HL-60/S4 treated with phorbol 12-myristate 13-acetate at 8.2 ng/mL for 4 days and 3 days (cell line): Measurements from ENCODE around the gene RFESD.
"Not testable (repeated sequence)": the region's sequence is repeated elsewhere in the genome, so short reads cannot be mapped to it uniquely, and the experiment has no call there.

ENCODE experiments used
- in situ Hi-C: fragments of 300-500 bp; cut with MboI; formaldehyde crosslinking; loops from 2 replicates; pipeline ENCODE4 v1.15.0; 2022; ENCODE audit warnings: low sequenced_read_pairs

Gene RFESD

DNA sequence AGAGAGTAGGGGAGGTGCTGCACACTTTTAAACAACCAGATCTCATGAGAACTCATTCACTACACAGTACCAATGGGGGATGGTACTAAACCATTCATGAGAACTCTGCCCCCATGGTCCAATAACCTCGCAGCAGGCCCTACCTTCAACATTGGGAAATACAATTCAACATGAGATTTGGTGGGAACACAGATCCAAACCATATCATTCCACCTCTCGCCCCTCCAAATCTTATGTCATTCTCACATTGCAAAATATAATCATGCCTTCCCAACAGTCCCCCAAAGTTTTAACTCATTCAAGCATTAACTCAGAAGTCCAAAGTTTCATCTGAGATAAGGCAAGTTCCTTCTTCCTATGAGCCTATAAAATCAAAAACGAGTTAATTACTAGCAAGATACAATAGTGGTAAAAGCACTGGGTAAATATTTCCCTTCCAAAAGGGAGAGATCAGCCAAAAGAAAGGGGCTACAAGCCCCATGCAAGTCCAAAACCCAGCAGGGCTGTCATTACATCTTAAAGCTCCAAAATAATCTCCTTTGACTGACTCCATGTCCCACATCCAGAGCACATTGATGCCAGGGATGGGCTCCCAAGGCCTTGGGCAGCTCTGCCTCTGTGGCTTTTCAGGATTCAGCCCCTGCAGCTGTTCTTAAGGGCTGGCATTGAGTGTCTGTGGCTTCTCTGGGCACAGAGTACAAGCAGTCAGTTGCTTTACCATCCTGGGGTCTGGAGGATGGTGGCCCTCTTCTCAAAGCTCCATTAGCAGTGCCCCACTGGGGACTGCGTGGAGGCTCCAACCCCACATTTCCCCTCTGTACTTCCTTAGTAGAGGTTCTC, 18.4 kb upstream of the RFESD start:
- in situ Hi-C loops = no loop called here

DNA sequence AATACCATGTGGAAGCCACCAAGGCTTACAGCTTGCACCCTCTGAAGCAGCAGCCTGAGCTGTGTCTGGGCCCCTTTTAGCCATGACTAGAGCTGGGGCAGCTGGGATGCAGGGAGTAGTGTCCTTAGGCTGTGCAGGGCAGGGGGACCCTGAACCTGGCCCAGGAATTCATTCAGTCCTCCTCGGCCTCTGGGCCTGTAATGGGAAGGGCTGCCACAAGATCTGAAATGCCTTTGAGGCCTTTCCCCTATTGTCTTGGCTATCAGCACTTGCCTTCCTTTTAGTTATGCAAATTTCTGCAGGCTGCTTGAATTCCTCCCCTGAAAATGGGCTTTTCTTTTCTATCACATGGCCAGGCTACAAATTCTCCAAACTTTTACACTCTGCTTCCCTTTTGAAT, 17.6 kb upstream of the RFESD start:
- in situ Hi-C loops = no loop called here

DNA sequence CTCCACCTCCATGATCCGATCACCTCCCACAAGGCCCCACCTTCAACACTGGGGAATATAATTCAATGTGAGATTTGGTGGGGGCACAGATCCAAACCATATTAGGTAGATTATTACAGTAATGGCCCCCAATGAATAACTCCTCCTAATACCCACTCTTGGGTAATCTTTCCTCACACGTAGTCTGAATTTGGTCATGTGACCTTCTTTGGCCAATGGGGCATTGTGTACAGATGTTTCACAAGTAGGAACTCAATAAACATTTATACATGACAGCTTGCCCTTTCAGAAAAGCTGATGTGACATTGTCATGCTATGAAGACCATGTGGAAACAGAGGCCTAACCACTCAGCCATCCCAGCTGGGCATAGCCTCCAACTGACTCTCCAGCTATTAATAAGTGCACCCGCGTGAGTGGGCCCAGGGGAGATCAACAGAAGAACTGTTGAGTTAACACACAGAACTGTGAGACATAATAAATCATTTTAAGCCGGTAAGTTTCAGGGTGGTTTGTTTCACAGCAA, 16.1 kb upstream of the RFESD start:
- in situ Hi-C loops = no loop called here

DNA sequence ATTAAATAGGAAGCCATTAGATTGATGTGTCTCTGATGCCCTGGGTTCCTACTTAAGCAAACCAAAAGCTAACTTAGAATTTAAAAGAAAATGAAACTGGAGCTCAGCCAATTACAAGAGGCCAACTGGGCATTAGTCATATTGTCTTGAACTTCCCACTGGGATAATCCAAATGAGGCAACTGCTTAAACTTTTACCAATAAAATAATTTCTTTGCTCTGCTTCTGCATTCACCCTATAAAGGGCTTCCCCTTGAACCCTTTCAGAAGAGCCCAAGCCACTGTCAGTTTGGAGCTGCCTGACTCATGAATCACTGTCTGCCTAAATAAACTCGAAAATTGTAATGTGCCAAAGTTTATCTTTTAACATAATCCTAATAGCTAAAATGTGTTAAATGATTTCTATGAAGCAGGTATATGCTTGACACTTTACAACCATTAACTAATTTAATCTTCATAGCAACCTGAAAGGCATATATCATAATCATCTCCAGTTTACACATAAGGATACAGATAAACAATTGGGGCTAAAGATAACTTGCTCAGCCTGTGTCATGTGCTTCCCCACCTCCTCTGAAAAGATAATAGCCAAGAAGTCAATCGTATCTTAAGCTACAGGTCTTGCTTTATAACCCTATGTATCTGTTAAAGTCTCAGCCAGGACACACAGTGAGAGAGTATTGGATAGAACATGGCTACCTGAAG, 15.2 kb upstream of the RFESD start:
- in situ Hi-C loops = no loop called here

DNA sequence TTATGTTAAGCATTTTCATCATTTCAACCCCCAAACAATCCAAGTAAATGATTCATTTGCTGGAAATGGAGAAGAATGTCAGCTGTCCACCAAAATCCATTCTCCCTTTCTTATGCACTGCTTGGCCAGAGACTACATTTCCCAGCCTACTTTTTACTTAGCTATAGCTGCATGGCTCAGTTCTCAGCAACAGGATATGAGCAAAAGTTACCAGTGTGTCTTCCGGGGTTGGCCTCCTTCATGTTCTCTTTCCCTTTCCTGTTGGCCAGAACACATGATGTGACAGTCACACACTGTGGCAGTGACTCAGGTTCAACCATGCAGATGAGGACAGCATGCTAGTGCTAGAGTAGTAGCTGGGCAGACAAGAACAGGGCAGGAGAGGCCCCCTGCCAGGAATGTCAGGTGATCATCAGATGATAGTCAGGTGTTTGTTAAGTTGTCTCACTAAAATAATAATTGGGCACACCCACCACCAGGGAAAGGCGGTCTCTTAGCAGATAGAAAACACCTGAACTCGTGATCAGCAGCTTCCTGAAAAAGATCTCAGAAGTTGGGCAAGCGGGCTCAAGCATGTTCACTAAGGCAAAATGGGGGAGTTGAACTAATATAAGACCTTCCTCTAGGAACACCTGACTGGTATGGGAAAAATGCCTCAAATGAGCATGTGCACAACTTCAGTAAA, 14.4 kb upstream of the RFESD start:
- in situ Hi-C loops = no loop called here

DNA sequence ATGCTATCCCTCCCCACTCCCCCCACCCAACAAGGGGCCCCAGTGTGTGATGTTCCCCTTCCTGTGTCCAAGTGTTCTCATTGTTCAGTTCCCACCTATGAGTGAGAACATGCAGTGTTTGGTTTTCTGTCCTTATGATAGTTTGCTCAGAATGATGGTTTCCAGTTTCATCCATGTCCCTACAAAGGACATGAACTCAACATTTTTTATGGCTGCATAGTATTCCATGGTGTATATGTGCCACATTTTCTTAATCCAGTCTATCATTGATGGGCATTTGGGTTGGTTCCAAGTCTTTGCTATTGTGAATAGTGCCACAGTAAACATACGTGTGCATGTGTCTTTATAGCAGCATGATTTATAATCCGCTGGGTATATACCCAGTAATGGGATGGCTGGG, 13.6 kb upstream of the RFESD start:
- in situ Hi-C loops = not testable (repeated sequence)

DNA sequence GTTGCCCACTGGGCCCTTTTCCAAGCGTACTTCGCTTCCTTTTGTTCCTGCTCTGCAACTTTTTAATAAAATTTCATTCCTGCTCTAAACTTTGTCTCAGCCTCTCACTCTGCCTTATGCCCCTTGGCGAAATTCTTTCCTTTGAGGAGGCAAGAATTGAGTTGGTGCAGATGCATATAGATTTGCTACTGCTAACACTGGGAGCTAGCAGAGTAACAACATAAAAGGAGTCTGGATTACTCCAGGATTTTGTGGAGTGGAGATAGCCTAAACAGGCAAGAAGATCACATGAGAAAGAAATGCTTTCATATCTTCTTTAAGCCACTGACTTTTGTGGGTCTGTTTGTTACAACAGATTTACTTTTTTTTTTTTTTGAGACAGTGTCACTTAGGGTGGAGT, 12.9 kb upstream of the RFESD start:
- in situ Hi-C loops = no loop called here

DNA sequence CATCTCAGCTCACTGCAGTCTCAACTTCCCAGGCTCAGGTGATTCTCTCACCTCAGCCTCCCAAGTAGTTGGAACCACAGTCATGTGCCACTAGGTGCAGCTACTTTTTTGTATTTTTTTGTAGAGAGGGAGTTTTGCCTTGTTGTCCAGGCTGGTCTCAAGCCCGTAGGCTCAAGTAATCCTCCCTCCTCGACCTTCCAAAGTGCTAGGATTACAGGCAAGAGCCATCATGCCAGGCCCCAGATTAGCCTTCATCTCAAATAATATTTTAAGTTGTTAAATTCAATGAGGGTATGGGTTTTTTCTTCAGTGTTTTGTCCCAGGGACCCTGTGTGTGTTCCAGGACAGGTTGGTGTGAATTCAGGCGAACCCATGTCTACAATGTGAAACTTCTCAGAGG, 12.5 kb upstream of the RFESD start:
- in situ Hi-C loops = no loop called here

DNA sequence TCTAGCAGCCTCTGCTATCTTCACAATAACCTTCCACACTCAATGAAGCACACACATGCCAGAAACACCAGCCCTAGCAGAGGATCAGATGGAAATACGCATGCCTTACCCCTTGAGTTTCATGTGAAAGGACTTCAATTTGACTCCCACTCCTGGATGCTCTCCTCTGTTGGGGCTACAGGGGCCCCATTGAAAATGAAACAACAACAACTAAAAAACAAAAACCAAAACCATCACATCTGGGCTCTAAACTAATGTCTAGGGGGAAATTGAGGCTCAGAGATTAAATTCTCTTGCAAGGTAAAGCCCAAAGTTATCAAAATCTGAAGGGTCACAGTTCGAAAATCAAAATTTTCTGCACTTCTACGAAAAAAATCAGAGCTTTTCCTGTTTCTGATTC, 7.9 kb upstream of the RFESD start:
- in situ Hi-C loops = no loop called here

DNA sequence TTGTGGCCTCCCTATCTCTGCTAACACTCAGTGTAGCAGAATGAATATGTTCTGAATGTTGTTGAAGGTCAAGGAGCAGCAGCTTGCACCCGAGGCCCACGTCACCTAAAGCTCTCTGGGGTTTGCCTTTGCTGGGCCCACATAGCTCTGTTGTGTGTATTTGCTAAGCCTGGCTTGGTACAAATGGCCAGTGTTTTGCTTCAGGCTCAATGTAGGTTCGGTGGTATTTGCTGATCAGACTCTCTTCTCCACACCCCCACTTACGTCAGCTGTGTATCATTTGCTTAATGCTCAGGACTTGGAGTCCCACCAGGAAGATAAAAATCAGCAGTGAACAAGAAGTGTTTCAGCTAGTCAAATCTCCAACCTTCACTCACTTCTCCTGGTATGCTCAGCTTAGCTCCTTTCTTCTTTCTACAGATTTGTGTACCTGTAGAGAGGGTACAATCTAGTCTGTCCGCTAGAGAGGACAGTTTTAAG, 4.8 kb upstream of the RFESD start:
- in situ Hi-C loops = no loop called here

DNA sequence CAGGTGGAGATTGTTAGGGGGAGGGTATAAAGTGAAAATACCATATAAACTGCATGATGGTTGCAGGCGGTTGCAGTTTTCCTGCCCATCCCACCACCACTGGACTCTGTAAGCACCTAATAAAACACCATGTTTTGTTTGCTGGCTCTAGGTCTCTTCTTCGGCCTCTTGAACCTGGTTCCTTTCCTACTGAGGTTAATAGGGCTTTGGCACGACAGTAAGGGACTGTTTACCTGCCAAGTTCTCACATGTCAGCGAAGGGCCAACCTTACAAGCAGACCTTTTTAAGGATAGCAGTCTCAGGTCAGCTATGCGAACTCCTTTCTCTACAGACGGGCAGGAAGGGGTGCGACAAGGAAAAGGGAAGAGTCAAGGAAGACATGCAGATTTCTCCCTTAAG, 3.4 kb upstream of the RFESD start:
- in situ Hi-C loops = no loop called here

DNA sequence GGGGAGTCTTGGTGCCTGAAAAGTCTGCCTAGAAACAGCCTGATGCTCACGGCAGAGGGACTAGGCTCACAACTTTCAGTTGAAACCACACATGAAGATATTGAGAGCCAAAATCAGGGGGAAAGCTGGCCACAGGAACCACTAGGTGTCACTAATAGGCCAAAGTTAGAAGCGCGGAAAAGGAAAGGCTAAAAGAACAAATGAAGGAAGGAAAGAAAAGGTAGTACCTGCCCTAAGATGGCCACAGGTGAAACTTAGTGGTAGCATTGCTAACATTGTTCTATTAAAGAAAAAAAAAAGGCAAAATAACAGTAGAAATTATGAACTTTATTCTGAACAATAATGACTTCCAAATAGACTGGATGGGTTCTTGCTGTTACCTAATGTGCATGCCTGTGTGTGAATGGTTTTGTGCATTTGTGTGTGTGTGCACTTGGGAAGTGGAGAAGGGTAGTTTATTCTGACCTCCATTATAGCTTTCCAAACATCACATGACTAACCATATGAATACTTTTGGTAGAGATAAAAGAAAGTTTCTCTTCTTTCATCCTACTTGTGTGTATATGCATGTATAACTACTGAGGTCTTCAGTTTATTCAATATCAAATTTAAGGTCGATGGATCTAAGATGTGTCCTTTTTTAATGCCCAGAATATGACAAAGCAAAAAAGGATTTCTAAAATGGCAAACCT, 2.1 kb upstream of the RFESD start:
- in situ Hi-C loops = no loop called here

DNA sequence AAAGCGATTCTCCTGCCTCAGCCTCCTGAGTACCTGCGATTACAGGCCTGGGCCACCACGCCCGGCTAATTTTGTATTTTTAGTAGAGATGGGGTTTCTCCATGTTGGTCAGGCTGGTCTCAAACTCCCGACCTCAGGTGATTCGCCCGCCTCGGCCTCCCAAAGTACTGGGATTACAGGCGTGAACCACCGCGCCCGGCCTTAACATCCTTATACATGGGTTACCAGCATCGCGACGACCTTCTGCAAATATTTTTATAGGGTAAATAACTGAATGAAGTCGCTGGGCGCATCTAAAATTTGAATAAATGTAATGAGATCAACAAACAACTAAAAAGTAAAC, 380 bp upstream of the RFESD start:
- in situ Hi-C loops = not testable (repeated sequence)

DNA sequence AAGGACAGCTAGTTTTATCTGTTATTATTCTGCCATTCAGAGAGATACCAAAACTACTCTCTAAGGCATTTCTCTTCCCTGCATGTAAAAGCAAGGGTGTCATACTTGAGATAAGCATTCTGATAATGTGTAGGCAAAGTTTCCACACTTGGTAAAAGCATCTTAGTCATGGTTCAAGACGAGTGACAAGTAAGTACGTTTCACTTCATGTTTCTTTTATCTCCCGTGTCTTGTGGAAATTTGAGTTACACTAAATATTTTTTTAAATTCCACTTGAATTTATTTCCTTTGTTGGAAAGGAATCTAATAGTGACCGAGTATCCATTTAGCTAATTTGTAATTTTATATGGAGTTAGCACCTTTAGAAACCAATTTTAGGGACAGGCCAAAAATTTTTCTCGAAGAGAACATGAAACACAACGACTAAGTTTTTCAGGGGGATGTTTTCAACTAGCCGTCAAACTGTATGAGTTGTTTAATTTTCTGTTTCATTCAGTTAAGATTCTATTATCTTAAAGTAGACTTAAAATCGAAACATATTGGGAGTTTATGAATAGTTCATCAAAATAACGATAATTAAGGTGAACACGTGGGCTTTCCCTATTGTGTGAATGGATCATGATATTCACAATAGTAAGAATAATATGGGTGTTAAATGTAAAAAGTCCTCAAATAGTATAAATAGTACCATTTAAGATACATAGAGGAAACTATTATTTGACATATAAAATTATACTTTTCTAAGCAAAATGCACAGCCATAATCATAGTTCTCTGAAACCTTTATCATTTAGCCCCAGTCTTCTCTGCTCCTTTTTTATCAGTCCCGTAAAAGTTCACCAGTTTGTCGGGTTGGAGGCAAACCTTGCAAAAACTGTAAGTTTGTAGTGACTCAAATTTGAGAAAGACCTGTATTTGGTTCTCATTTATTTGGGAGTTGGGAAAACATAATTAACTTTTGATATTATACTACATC, 1.6 kb downstream of the RFESD start:
- in situ Hi-C loops = no loop called here

DNA sequence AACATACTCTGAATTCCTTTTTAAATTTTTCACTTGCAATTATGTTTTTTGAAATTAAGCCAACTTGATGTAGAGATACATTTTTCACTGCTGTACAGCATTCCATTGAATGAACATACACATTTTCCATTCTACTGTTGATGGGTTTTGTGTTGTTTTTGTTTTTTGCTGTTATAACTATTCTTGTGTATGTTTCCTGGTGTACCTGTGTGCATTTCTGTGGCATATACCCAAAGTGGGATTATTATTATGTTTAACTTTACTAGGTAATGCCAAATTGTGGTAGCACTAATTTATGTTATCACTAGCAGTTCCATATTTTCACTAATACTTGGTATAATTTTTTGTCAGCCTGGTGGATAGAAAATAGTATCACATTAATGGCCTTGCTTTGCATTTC, 2.7 kb downstream of the RFESD start:
- in situ Hi-C loops = no loop called here

DNA sequence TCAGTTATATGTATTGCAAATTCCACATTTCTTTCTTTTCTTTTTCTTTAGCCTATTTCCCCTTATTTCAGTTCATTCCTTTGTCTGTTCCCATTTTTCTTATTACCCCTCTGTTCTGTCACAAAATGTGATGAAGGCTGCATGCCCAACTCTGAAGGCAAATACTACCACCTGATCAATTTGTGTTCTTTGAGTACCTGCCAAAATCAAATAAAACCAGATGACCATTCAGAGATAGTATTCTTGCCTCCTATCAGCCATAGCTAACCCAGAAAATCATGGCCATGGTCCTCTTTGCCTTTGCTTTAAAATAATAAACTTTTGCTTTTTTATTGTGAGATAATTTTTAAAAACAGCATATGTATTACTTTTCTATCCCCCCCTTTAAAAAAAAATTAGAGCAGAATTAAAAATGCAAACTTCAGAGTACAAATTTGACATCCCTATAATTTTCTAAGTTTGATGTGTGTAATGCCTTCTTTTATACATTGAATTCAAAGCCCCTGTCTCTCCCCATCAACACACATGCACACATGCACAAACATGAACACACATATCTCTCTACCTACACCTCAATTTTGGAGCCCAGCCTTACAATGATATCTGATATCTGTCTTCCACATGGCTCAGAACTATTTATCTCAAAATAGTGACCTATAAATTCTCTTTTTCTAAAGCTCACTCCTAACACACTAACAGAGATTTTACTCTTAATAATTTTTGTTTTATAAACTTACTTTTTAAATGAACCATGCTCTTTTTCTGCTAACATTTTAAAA, 3.5 kb downstream of the RFESD start:
- in situ Hi-C loops = loop anchor here (25.0 kb wide), 1 partner anchor 187 kb away; no protein-coding TSS in a partner anchor

DNA sequence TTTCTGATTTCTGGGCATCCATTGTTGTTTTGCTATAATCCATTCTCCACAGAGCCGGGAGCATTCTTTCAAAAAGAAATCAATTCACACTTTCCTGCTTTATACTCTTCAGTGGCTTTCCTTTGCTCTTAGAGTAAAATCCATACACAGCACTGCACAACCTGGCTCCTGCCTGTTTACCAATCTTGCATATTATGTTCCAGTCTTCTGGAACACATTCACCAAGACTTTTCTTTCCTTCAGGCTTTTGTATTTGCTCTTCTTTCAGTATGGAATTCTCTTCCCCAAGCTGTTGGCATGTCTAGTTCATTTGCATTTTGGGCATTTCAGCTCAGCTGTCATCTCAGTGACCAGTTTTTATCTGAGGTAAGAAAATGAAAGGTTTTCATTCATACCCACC, 6.3 kb downstream of the RFESD start:
- in situ Hi-C loops = loop anchor here (25.0 kb wide), 1 partner anchor 184 kb away; no protein-coding TSS in a partner anchor

DNA sequence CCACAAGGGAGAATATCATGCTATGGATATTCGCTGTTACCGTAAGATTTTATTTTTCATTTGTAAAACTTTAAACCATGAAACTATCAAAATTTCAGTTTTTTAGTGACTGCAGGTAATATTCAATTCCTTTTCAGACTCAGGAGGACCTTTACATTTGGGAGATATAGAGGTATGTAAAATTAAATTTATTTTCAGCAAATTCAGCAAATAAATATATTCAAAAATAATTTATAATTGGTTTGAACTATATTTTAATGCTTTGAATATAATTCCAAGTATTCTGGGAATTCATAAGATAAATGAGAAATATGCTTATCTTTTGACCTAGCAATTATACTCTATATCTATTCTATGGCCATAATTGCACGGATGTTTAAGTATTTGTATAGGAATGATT, 7.6 kb downstream of the RFESD start:
- in situ Hi-C loops = loop anchor here (25.0 kb wide), 1 partner anchor 183 kb away; no protein-coding TSS in a partner anchor

DNA sequence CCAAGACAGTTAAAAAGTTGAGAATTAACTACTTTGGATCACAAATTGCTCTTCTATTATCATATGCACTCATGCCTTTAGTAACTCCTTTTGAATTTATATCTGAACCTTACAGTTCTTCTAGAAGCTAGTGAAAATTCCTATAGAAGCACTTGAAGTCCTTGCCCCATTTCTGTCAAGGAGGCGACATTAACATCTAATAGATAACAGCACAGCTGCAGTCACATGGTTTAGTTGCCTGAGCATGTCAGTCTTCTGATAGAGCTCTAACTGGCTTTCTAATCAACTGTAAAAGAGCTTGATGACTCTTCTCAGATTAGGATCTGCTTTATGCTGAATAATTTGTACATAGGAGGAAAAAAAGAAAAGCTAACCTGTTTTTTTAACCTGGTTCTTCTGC, 9.0 kb downstream of the RFESD start:
- in situ Hi-C loops = loop anchor here (25.0 kb wide), 1 partner anchor 182 kb away; no protein-coding TSS in a partner anchor
